Thyroid gland (tissue), 4 donors: ENCODE measurements around the gene LPCAT2. TPM values are rescaled to one million over a fixed set of nuclear protein-coding genes. Genes with fewer than 3 reads are reported as not detected.

Source experiments
- DNase-seq, 2 donors: peaks; one replicate each; pipeline ENCODE4 v3.0.0-alpha.2; 2019
- H3K27ac ChIP-seq, 3 donors: fragments of 200-600 bp; sonication (generic); 1 replicate in 2 of 3; 2 replicates in 1 of 3; pipeline ENCODE4 v1.5.1; 2016 to 2019; ENCODE audit warnings: mild to moderate bottlenecking in 1 of 3, moderate library complexity in 1 of 3
- H3K27me3 ChIP-seq: fragments of 200-600 bp; sonication (generic); one replicate; pipeline ENCODE4 v1.5.1; 2019
- H3K36me3 ChIP-seq, 2 donors: fragments of 200-600 bp; sonication (generic); one replicate each; pipeline ENCODE4 v1.5.1; 2016 to 2019
- H3K4me1 ChIP-seq, 2 donors: fragments of 200-600 bp; sonication (generic); one replicate each; pipeline ENCODE4 v1.5.1; 2017 to 2019
- H3K4me3 ChIP-seq, 3 donors: fragments of 200-600 bp; sonication (generic); replicated peaks in 1 of 3; 1 replicate in 2 of 3; 2 replicates in 1 of 3; pipeline ENCODE4 v1.5.1; 2016; ENCODE audit warnings: mild to moderate bottlenecking in 1 of 3
- H3K9me3 ChIP-seq: fragments of 200-600 bp; sonication (generic); one replicate; pipeline ENCODE4 v1.5.1; 2017
- POLR2A ChIP-seq, 2 donors: fragments of 450-650 bp; IDR thresholded peaks; one replicate each; pipeline ENCODE4 v1.6.1; 2017; ENCODE audit warnings: antibody characterized with exemption in 2 of 2, mild to moderate bottlenecking in 2 of 2, moderate library complexity in 1 of 2
- WGBS, 2 donors: methylation state at CpG; one replicate each; pipeline ENCODE4 v1.1.5; 2017; 5-methylcytosine and 5-hydroxymethylcytosine counted together
- intact Hi-C: fragments of 100-400 bp; cut with DNase I; formaldehyde crosslinking; loops from one replicate; pipeline ENCODE4 v1.15.1; 2023
- total RNA-seq, 4 donors: library from RNA; depleted of rRNA; stranded (reverse); fragments of >200 nt; gene quantifications; one replicate each; pipeline ENCODE4 v1.2.3, GENCODE V29; 2016
- TF ChIP-seq, protein P1 (sequence below), 6 experiments: fragments of 200-600 bp in 3 of 6; fragments of 450-650 bp in 3 of 6; sonication (generic) in 3 of 6; IDR thresholded peaks; one replicate each; pipeline ENCODE4 v1.5.1; 2016 to 2019; ENCODE audit warnings: antibody characterized with exemption in 6 of 6, mild to moderate bottlenecking in 2 of 6, inconsistent platforms in 1 of 6, moderate library complexity in 1 of 6

The LPCAT2 gene, protein sequence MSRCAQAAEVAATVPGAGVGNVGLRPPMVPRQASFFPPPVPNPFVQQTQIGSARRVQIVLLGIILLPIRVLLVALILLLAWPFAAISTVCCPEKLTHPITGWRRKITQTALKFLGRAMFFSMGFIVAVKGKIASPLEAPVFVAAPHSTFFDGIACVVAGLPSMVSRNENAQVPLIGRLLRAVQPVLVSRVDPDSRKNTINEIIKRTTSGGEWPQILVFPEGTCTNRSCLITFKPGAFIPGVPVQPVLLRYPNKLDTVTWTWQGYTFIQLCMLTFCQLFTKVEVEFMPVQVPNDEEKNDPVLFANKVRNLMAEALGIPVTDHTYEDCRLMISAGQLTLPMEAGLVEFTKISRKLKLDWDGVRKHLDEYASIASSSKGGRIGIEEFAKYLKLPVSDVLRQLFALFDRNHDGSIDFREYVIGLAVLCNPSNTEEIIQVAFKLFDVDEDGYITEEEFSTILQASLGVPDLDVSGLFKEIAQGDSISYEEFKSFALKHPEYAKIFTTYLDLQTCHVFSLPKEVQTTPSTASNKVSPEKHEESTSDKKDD
- 100 to 1,000 TPM; 115 to 274 (median 214) TPM for total RNA-seq

DNA sequence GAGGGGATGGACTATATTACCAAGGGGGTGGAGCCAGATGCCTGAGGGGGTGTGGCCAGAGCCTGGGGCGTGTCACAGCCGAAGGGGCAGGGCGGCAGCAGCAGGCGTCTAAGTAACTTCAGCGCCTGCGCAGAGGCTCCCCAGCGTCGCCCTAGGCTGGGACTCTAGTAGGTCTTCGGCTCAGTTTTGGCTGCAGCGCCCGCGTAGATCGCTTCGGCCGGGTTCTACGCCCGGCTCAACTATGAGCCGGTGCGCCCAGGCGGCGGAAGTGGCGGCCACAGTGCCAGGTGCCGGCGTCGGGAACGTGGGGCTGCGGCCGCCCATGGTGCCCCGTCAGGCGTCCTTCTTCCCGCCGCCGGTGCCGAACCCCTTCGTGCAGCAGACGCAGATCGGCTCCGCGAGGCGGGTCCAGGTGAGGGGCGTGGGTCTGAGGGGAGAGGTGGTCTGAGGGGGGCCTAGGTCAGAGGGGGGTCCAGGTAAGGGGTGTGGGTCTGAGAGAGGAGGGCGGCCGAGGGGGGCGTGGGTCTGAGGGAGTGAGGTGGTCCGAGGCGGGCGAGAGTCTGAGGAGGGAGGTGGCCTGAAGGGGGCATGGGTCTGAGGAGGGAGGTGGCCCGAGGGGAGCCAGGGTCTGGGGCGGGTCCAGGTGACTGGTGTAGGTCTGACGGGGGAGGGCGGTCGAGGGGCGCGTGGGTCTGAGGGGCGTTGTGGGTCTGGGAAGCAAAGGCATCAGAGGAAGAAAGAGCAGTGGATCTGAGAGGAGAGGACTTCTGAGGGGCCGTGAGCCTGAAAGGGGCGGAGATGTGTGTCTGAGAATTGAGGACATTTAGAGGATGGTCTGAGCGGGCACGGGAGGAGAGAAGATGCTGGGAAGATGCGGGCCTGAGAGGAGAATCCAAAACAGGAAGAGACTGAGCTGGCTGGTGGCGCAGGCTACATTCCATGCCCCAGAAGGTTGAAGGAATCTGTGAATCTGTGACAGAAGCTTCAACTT, at the start of gene LPCAT2:
TSS of gene LPCAT2 (plus strand) at position 132 of the 991 bp plus-strand sequence. CDS start at position 242, 110 bp downstream.
- Histone ChIP-seq H3K9me3 (no peaks in the 10 kb centered on the region), H3K4me3 (peak within 1 kb of the TSS; percentile 41 to 58 (median 54)), H3K36me3 (no peaks in the 10 kb centered on the region), H3K27me3 (no peaks in the 10 kb centered on the region), H3K4me1 (peaks cover 13 to 22% of the 10 kb centered on the region in 2 donors), H3K27ac (peak within 1 kb of the TSS; percentile 31 to 88 (median 54))
- peak; percentile 90 to 95 for TF ChIP-seq POLR2A (IDR thresholded peaks at IDR 0.05)
- TF ChIP-seq, protein P1, sequence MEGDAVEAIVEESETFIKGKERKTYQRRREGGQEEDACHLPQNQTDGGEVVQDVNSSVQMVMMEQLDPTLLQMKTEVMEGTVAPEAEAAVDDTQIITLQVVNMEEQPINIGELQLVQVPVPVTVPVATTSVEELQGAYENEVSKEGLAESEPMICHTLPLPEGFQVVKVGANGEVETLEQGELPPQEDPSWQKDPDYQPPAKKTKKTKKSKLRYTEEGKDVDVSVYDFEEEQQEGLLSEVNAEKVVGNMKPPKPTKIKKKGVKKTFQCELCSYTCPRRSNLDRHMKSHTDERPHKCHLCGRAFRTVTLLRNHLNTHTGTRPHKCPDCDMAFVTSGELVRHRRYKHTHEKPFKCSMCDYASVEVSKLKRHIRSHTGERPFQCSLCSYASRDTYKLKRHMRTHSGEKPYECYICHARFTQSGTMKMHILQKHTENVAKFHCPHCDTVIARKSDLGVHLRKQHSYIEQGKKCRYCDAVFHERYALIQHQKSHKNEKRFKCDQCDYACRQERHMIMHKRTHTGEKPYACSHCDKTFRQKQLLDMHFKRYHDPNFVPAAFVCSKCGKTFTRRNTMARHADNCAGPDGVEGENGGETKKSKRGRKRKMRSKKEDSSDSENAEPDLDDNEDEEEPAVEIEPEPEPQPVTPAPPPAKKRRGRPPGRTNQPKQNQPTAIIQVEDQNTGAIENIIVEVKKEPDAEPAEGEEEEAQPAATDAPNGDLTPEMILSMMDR (IDR thresholded peaks at IDR 0.05), result peak in 1 of 6 experiments; percentile 3
- WGBS, 2 donors, result 3 to 4% methylated on average over 23 to 59 of the region's 61 CpGs
- intact Hi-C loops, result no loop called here
- peak; percentile 89 to 90 for DNase-seq

DNA sequence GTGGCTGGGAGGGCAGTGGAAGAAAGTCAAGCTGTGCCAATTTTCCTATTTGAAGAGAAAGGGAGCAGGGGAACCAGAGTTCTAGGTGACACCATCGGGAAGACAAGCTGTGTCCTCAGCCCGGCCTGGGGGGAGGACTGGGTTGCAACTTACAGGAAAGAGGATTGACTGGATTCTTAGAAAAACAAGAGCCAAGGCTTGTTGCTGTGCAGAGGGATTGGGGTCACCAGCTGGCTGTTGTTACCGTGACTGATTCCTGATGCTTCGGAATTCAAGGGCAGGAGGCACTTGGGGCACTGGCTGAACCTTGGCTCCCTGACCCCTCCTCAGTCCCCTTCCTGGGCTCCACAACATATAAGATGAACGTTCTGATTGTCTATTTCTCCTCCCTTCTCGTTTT, 46.6 kb upstream of the LPCAT2 start:
- 63 to 79% methylated on average over 6 of the region's 6 CpGs for WGBS, 2 donors
- Histone ChIP-seq H3K4me1 (no peaks in the 10 kb centered on the region), H3K27ac (no peak overlapping the region), H3K36me3 (no peaks in the 10 kb centered on the region), H3K27me3 (no peaks in the 10 kb centered on the region), H3K4me3 (no peak overlapping the region), H3K9me3 (no peaks in the 10 kb centered on the region)
- intact Hi-C loops, result loop anchor here (10.0 kb wide), 1 partner anchor 383 kb away; no protein-coding TSS in a partner anchor
- DNase-seq, result no peak
- TF ChIP-seq, protein P1 (IDR thresholded peaks at IDR 0.05), result no peak
- no peak for TF ChIP-seq POLR2A (IDR thresholded peaks at IDR 0.05)

GRCh38 chr16:55464375-55464774, 44.5 kb upstream of the LPCAT2 start:
- H3K27me3 ChIP-seq, result no peaks in the 10 kb centered on the region
- H3K9me3 ChIP-seq, result no peaks in the 10 kb centered on the region
- no peak for TF ChIP-seq POLR2A (IDR thresholded peaks at IDR 0.05)
- TF ChIP-seq, protein P1 (IDR thresholded peaks at IDR 0.05), result no peak
- no peaks in the 10 kb centered on the region for H3K4me1 ChIP-seq
- 58 to 61% methylated on average over 3 to 4 of the region's 4 CpGs for WGBS, 2 donors
- intact Hi-C loops, result loop anchor here (2.0 to 10.0 kb wide), 2 partner anchors 238 to 380 kb away; no protein-coding TSS in a partner anchor
- no peaks in the 10 kb centered on the region for H3K36me3 ChIP-seq
- no peak overlapping the region for H3K27ac ChIP-seq
- H3K4me3 ChIP-seq, result no peak overlapping the region
- no peak for DNase-seq

DNA sequence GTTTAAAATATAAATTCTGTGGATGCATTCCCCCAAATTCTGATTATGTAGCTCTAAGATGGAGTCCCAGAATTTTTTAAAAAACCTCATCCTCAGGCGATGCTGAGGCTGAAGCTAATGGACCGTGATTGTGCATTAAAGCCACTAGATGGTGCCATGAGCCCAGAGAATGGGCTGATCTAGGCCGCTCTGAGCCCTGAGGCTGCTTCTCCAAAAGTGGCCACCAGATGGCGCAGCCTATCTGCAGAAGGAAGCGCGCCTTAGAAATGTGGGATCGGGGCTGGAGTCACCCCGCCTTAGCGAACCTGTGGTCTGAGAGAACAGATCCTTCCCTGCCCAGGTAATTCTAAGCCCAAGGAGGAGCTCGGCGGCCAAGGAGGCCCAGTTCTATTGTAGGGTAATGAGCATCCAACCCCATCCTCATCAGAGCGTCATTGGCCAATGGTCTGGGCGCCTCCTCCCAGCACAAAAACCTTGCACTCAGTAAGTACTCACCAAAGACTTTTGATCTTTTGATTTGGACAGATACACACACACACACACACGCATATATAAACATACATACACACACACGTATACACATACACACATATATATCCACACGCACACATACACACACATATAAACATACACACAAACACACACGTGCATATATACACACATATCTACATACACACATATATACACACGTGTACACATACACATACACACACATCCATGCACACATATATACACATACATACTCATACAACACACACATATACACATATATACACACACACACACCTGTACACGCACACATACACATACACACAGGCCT, 43.6 kb upstream of the LPCAT2 start:
- intact Hi-C loops, result loop anchor here (2.0 to 10.0 kb wide), 3 partner anchors 77 to 380 kb away; no protein-coding TSS in a partner anchor
- H3K4me3 ChIP-seq, result no peak overlapping the region
- no peaks in the 10 kb centered on the region for H3K36me3 ChIP-seq
- no peak for TF ChIP-seq POLR2A (IDR thresholded peaks at IDR 0.05)
- TF ChIP-seq, protein P1 (IDR thresholded peaks at IDR 0.05), result peak; percentile 95 to 100 (median 100)
- peaks cover 0 to 2% of the 10 kb centered on the region in 2 donors for H3K4me1 ChIP-seq
- 33 to 37% methylated on average over 17 to 19 of the region's 19 CpGs for WGBS, 2 donors
- H3K9me3 ChIP-seq, result no peaks in the 10 kb centered on the region
- H3K27me3 ChIP-seq, result no peaks in the 10 kb centered on the region
- peak; percentile 89 for DNase-seq
- no peak overlapping the region for H3K27ac ChIP-seq
